Pancreas (tissue), 10 donors: ENCODE results near the gene MYBPC3. TPM values are rescaled to one million over a fixed set of nuclear protein-coding genes. Genes with fewer than 3 reads are reported as not detected.

Experiments
- ATAC-seq, 4 donors: fragments of 200-7000 bp; cut with Tn5 transposase; one replicate each; pipeline versions ENCODE4 v1.8.0 to v1.9.1; 2020; ENCODE audit warnings: mild to moderate bottlenecking in 4 of 4, moderate library complexity in 4 of 4
- DNase-seq, 6 donors: peaks; one replicate each; pipeline ENCODE4 v3.0.0-alpha.2; 2020
- FAIRE-seq: peaks from 2 replicates; lab custom pipeline; 2012; peaks lifted over from hg19 to GRCh38; lab: Jason Lieb, UNC
- H3K27ac ChIP-seq, 4 donors: fragments of 200-600 bp; sonication (generic); 1 replicate in 3 of 4; 2 replicates in 1 of 4; pipeline versions ENCODE4 v1.5.0 to v1.8.0; 2020
- H3K27me3 ChIP-seq, 4 donors: fragments of 200-600 bp; one replicate each; pipeline ENCODE4 v1.8.0; 2021
- H3K36me3 ChIP-seq, 3 donors: fragments of 200-600 bp; sonication (generic) in 1 of 3; one replicate each; pipeline versions ENCODE4 v1.5.0 to v1.8.0; 2020 to 2021
- H3K4me1 ChIP-seq, 3 donors: fragments of 200-600 bp; one replicate each; pipeline ENCODE4 v1.8.0; 2021
- H3K4me3 ChIP-seq, 4 donors: fragments of 200-600 bp; sonication (generic) in 2 of 4; one replicate each; pipeline versions ENCODE4 v1.5.0 to v1.8.0; 2020 to 2021
- H3K9me3 ChIP-seq, 4 donors: fragments of 200-600 bp; one replicate each; pipeline ENCODE4 v1.8.0; 2021
- WGBS, 2 donors: extraction: QIAGEN DNeasy Blood & Tissue Kit; methylation state at CpG; one replicate each; pipeline ENCODE4 v1.1.7; 2013; 5-methylcytosine and 5-hydroxymethylcytosine counted together
- intact Hi-C, 3 donors: fragments of 100-400 bp; cut with DNase I; formaldehyde crosslinking; loops; one replicate each; pipeline versions ENCODE4 v1.11.1 to v1.14.2; 2022
- polyA plus RNA-seq, 2 donors: library from polyadenylated mRNA; stranded (reverse); fragments of 200-250 nt; gene quantifications; one replicate each; pipeline ENCODE4 v1.2.3, GENCODE V29; 2013
- total RNA-seq, 6 donors: library from RNA; stranded (reverse); fragmentation: NEBNext Ultra II Directional in 4 of 6; extraction: Animal tissue kit (Norgen Biotek cat#: 25700) in 4 of 6; gene quantifications; one replicate each; pipeline versions ENCODE4 v1.2.1 to v1.2.4, GENCODE V29; 2021 to 2023
- TF ChIP-seq, protein P1 (sequence below), 4 donors: fragments of 200-600 bp; sonication (generic) in 3 of 4; IDR thresholded peaks; one replicate each; pipeline versions ENCODE4 v1.5.0 to v1.8.0; 2021; ENCODE audit warnings: antibody characterized with exemption in 4 of 4
- donor health status: healthy with polysubstance abuse.
- donor health status: DM: no; HTN: no; CAD: no; lungs with moderate emphysema.
- donor health status: DM: no; HTN: no; CAD: no.
- donor health status: control.
- donor health status: control.
- donor health status: Bipolar disorder and iron deficiency.
- donor health status: DM: yes; HTN: yes; CAD: no.
- donor health status: DM: no; HTN: no; CAD: no.
- donor health status: DM: no; HTN: no; CAD: no.
- donor health status: DM: yes; HTN: yes; CAD: no.

MYBPC3 gene
- total RNA-seq = 1 to 10 TPM in 1 of 6 donors, under 1 TPM in 3, not detected in 2; 0.06 to 1.0 (median 0.09) TPM
- under 1 TPM; 0.14 to 0.23 TPM for polyA plus RNA-seq

DNA sequence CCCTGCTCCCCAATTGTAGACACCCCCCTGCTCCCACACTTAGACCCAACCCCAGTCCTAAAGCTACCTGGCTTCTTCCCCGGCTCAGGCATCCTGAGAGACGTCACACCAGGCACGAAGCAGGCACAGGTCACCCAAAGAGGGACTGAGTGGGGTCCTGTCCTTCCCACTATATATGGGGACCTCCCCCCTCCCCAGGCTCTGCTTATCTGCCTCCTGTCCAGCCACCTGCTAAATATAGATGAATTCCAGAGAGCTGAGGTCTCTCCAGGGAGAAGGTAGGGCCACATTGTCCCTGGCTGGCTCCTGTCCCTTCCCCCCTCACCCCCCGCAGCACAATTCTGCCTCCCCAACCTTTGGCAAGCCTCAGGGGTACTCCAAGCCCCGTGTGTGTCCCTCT lies at the start of gene MYBPC3:
MYBPC3 (minus strand) TSS at position 147 of the 400 bp plus-strand sequence; CDS start at position 92, 55 bp downstream.
- no peaks in the 10 kb centered on the region for H3K27me3 ChIP-seq
- FAIRE-seq (no peak), DNase-seq (no peak), ATAC-seq (no peak)
- WGBS, 2 donors = 70 to 72% methylated on average over 5 of the region's 5 CpGs
- intact Hi-C loops = loop anchor here in 1 of 3 donors (10.0 kb wide), 1 partner anchor 178 kb away; the partner anchor contains the start of gene ARFGAP2
- H3K36me3 ChIP-seq = no peaks in the 10 kb centered on the region
- no peaks in the 10 kb centered on the region for H3K9me3 ChIP-seq
- no peak within 1 kb of the TSS for H3K4me3 ChIP-seq
- TF ChIP-seq, protein P1, sequence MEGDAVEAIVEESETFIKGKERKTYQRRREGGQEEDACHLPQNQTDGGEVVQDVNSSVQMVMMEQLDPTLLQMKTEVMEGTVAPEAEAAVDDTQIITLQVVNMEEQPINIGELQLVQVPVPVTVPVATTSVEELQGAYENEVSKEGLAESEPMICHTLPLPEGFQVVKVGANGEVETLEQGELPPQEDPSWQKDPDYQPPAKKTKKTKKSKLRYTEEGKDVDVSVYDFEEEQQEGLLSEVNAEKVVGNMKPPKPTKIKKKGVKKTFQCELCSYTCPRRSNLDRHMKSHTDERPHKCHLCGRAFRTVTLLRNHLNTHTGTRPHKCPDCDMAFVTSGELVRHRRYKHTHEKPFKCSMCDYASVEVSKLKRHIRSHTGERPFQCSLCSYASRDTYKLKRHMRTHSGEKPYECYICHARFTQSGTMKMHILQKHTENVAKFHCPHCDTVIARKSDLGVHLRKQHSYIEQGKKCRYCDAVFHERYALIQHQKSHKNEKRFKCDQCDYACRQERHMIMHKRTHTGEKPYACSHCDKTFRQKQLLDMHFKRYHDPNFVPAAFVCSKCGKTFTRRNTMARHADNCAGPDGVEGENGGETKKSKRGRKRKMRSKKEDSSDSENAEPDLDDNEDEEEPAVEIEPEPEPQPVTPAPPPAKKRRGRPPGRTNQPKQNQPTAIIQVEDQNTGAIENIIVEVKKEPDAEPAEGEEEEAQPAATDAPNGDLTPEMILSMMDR (IDR thresholded peaks at IDR 0.05) = no peak
- no peak within 1 kb of the TSS for H3K27ac ChIP-seq
- peaks cover 0 to 10% (median 8%) of the 10 kb centered on the region in 3 donors for H3K4me1 ChIP-seq

DNA sequence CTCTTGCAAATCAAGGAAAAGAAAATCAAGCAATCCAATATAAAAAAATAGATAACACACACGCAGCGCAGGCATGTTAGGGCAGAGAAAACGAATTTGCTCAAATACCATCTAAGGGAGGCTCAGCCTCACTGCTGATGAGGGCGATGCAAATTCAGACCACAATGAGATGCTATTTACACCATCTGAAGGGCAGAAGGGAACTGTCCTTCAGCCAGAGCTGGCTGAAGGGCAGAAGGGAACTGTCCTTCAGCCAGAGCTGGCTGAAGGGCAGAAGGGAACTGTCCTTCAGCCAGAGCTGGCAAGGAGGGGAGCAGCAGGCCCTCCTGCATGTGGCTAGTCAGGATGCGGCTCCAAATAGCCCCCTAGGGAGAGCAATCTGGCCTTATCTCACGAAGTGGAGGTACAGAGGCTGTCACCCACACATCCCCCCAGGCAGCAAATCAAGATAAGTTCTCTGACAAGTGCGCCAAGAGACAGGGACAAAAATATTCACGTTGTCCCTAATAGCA lies 48.3 kb upstream of the MYBPC3 start:
- TF ChIP-seq, protein P1 (IDR thresholded peaks at IDR 0.05) = no peak
- Histone ChIP-seq H3K27me3 (no peaks in the 10 kb centered on the region), H3K27ac (peak overlapping the region in 3 of 4 donors; percentile 46 to 65 (median 63)), H3K36me3 (no peaks in the 10 kb centered on the region), H3K9me3 (no peaks in the 10 kb centered on the region), H3K4me3 (peak overlapping the region in 2 of 4 donors; percentile 47 to 61), H3K4me1 (peaks cover 0 to 5% (median 0%) of the 10 kb centered on the region in 3 donors)
- peak in 1 of 6 donors; percentile 12 for DNase-seq
- FAIRE-seq = no peak
- 18 to 26% methylated on average over 8 of the region's 8 CpGs for WGBS, 2 donors
- intact Hi-C loops = no loop called here
- ATAC-seq = peak; percentile 23 to 55 (median 42)

DNA sequence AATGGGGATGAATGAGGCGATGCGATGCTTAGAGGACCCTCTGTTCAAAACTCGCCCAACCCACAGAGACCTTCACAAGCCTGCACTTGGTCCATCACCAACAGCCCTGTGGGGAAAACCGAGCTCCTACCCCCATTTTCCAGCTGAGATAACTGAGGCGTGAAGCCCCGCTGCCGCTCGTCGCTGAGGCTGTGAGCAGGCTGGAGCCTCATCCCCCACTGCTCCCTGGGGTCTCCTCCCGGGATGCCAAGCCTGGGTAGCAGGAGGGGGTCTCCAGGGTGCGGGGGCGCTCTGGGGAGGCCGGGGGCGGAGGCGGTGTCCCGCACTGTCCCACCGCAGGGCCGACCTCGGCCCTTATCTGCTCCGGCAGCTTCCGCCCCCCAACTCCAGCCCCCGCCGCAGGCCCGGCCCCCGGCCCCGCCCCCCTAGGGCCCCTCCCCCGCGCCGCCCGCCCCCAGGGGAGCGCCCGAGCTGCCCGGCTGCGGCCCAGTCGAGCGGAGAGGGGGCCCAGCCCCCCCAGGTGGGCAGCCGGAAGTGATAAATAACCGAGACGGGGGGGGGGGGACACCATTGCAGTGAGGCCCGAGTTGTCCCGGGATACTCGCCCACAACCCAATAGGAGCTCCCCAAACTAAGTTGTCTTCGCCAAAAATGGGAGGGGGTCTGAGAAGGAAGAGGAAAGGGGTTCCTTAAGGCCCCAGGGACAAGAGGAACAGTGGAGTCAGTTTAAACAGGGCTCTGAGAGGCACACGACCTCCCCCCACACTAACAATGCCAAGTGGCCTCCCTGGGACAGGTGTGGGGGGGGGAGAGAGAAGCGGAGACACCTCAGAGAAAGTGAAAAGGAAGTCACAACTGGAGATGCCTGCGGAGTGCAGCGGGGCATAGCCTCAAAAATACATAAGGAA lies 47.6 kb upstream of the MYBPC3 start:
- peak; percentile 82 to 92 (median 87) for ATAC-seq
- Histone ChIP-seq H3K36me3 (no peaks in the 10 kb centered on the region), H3K9me3 (no peaks in the 10 kb centered on the region), H3K4me3 (peak overlapping the region; percentile 43 to 61 (median 46)), H3K27ac (peak overlapping the region in 3 of 4 donors; percentile 46 to 65 (median 63)), H3K4me1 (peaks cover 0 to 5% (median 0%) of the 10 kb centered on the region in 3 donors), H3K27me3 (no peaks in the 10 kb centered on the region)
- intact Hi-C loops = no loop called here
- TF ChIP-seq, protein P1 (IDR thresholded peaks at IDR 0.05) = no peak
- DNase-seq = peak in 3 of 6 donors; percentile 26 to 61 (median 47)
- FAIRE-seq = no peak
- WGBS, 2 donors = 5 to 12% methylated on average over 23 to 46 of the region's 47 CpGs

DNA sequence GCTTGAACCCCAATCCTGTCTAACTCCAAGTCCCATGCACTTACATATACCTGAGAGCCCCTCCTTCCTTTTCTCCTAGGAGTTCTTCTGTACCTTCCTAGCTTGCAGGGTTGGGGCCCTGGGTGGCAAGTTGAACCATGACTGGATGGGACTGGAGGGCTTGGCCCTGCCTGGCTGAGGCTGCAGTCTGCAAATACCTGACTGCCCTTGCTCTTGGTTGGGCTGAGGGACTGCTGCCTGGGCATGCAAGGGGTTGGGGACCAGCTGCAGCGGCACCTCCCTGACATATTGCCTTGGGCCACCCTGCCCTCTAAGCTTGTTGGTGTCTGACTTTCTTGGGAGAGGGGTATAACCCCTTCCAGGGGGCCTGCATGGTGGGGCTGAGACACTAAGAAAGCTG lies 46.0 kb upstream of the MYBPC3 start:
- Histone ChIP-seq H3K27me3 (no peaks in the 10 kb centered on the region), H3K9me3 (no peaks in the 10 kb centered on the region), H3K4me1 (peaks cover 0 to 5% (median 0%) of the 10 kb centered on the region in 3 donors), H3K4me3 (no peak overlapping the region), H3K36me3 (no peaks in the 10 kb centered on the region), H3K27ac (no peak overlapping the region)
- FAIRE-seq (no peak), DNase-seq (peak in 2 of 6 donors; percentile 9 to 37), ATAC-seq (no peak)
- 98 to 100% methylated on average over 1 of the region's 1 CpG for WGBS, 2 donors
- TF ChIP-seq, protein P1 (IDR thresholded peaks at IDR 0.05) = no peak
- intact Hi-C loops = no loop called here
